Measurements from ENCODE around the gene SLC13A2.

SLC13A2 gene

GRCh38 chr17:28545787-28546415 lies 72.5 kb downstream of the SLC13A2 start:
- Histone ChIP-seq H3K4me2 (no peak overlapping the region), H3K9ac (no peak overlapping the region), H3K4me1 (ENCODE audit: low read depth, poor library complexity, severe bottlenecking) (peaks cover 20% of the 10 kb centered on the region), H2AFZ (ENCODE audit: low read depth) (no peak overlapping the region), H3K27ac (no peak overlapping the region), H3K79me2 (ENCODE audit: insufficient read depth, low read depth) (no peaks in the 10 kb centered on the region), H4K20me1 (ENCODE audit: insufficient read depth) (no peaks in the 10 kb centered on the region), H3K27me3 (ENCODE audit: insufficient read depth, low read depth) (no peaks in the 10 kb centered on the region; the same call in 1 of the 2 replicates), H3K4me3 (IDR thresholded peaks at IDR 0.05; ENCODE audit: insufficient read depth, low read depth, low read length) (no peak overlapping the region), H3K36me3 (ENCODE audit: insufficient read depth) (no peaks in the 10 kb centered on the region)
- TF ChIP-seq CTCF (conservative IDR thresholded peaks at IDR 0.05; ENCODE audit: low read depth, low read length) = no peak

- no peaks in the 10 kb centered on the region for H3K36me3 ChIP-seq (ENCODE audit: insufficient read depth)
- H3K27me3 ChIP-seq (ENCODE audit: insufficient read depth, low read depth) = 0 out of 2 replicates have a peak, but pooled peaks cover 8% of the 10 kb centered on the region
- no peak overlapping the region for H3K9ac ChIP-seq
- H3K4me3 ChIP-seq (IDR thresholded peaks at IDR 0.05; ENCODE audit: insufficient read depth, low read depth, low read length) = no peak overlapping the region
- H3K4me2 ChIP-seq = no peak overlapping the region
- no peak overlapping the region for H3K27ac ChIP-seq
- H3K79me2 ChIP-seq (ENCODE audit: insufficient read depth, low read depth) = no peaks in the 10 kb centered on the region
- TF ChIP-seq CTCF (conservative IDR thresholded peaks at IDR 0.05; ENCODE audit: low read depth, low read length) = no peak
- no peaks in the 10 kb centered on the region for H4K20me1 ChIP-seq (ENCODE audit: insufficient read depth)
- peaks cover 28% of the 10 kb centered on the region for H3K4me1 ChIP-seq (ENCODE audit: low read depth, poor library complexity, severe bottlenecking)
- H2AFZ ChIP-seq (ENCODE audit: low read depth) = no peak overlapping the region
These were observed 73.7 kb downstream of the SLC13A2 start for GRCh38 chr17:28547096-28547622.
